Stimulated activated CD4-positive, alpha-beta T cell treated with anti-CD3 and anti-CD28 coated beads, Interleukin-12 subunit alpha, Interleukin-12 subunit beta, amount 100 ng/mL, for 24 hours (primary cell): ENCODE data around the gene MPND.
"Not testable (repeated sequence)": the region's sequence is repeated elsewhere in the genome, so short reads cannot be mapped to it uniquely, and the experiment has no call there.

Source experiments
- DNase-seq, 2 experiments: peaks; one replicate each; pipeline ENCODE4 v3.0.0-alpha.2; 2020; ENCODE audit warnings: low read depth in 2 of 2

Gene MPND

GRCh38 chr19:4346020-4346383 is 2.6 kb downstream of the MPND start:
- no peak for DNase-seq

- DNase-seq: no peak
Measured at GRCh38 chr19:4347521-4347920, 4.2 kb downstream of the MPND start.

- not testable (repeated sequence) for DNase-seq
Measured at GRCh38 chr19:4349225-4349624, 5.9 kb downstream of the MPND start.

GRCh38 chr19:4350111-4350510 is 6.7 kb downstream of the MPND start:
- no peak for DNase-seq

- DNase-seq: no peak
Measured at GRCh38 chr19:4350726-4351125, 7.4 kb downstream of the MPND start.

- DNase-seq: peak in 1 of 2 experiments; percentile 31
Measured at GRCh38 chr19:4352701-4353121, 9.3 kb downstream of the MPND start.

GRCh38 chr19:4354282-4354681 is 10.9 kb downstream of the MPND start:
- no peak for DNase-seq

GRCh38 chr19:4354897-4355296 is 11.5 kb downstream of the MPND start:
- no peak for DNase-seq

GRCh38 chr19:4357095-4357797 is 13.9 kb downstream of the MPND start:
- no peak for DNase-seq

- no peak for DNase-seq
Measured at GRCh38 chr19:4357921-4358326, 14.6 kb downstream of the MPND start.

GRCh38 chr19:4358709-4359626 is 15.6 kb downstream of the MPND start:
- no peak for DNase-seq

GRCh38 chr19:4359627-4360000 is 16.3 kb downstream of the MPND start:
- no peak for DNase-seq

GRCh38 chr19:4360081-4360569 is 16.8 kb downstream of the MPND start:
- DNase-seq: no peak

- no peak for DNase-seq
Measured at GRCh38 chr19:4360641-4361151, 17.3 kb downstream of the MPND start.

GRCh38 chr19:4361152-4362046 is 18.0 kb downstream of the MPND start:
- no peak for DNase-seq

- no peak for DNase-seq
Measured at GRCh38 chr19:4362101-4362828, 18.9 kb downstream of the MPND start.

- no peak for DNase-seq
Measured at GRCh38 chr19:4362831-4363545, 19.6 kb downstream of the MPND start.

- DNase-seq: no peak
Measured at GRCh38 chr19:4363571-4364304, 20.4 kb downstream of the MPND start.

- DNase-seq: no peak
Measured at GRCh38 chr19:4365341-4365740, 22.0 kb downstream of the MPND start.
